ENCODE measurements around the gene POLA1. TPM values are rescaled to one million over a fixed set of nuclear protein-coding genes. Genes with fewer than 3 reads are reported as not detected.

The POLA1 gene
- total RNA-seq, 1 donor from 2014 or later, result 12.3 TPM

- peaks cover 9% of the 10 kb centered on the region for H3K27me3 ChIP-seq (ENCODE audit: low read depth)
These were observed 305.8 kb downstream of the POLA1 start for GRCh38 chrX:24999511-24999910.

GRCh38 chrX:25001808-25002660 lies 308.3 kb downstream of the POLA1 start:
- ATAC-seq (no peak), DNase-seq (no peak)
- H3K36me3 ChIP-seq, result no peaks in the 10 kb centered on the region
- TF ChIP-seq, protein P1, sequence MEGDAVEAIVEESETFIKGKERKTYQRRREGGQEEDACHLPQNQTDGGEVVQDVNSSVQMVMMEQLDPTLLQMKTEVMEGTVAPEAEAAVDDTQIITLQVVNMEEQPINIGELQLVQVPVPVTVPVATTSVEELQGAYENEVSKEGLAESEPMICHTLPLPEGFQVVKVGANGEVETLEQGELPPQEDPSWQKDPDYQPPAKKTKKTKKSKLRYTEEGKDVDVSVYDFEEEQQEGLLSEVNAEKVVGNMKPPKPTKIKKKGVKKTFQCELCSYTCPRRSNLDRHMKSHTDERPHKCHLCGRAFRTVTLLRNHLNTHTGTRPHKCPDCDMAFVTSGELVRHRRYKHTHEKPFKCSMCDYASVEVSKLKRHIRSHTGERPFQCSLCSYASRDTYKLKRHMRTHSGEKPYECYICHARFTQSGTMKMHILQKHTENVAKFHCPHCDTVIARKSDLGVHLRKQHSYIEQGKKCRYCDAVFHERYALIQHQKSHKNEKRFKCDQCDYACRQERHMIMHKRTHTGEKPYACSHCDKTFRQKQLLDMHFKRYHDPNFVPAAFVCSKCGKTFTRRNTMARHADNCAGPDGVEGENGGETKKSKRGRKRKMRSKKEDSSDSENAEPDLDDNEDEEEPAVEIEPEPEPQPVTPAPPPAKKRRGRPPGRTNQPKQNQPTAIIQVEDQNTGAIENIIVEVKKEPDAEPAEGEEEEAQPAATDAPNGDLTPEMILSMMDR (IDR thresholded peaks at IDR 0.05), result no peak
- peaks cover 31% of the 10 kb centered on the region for H3K27me3 ChIP-seq (ENCODE audit: low read depth)
- peaks cover 10% of the 10 kb centered on the region for H3K4me1 ChIP-seq
- intact Hi-C loops (cut with DNase I), result no loop called here
- no peak overlapping the region for H3K27ac ChIP-seq
- no peaks in the 10 kb centered on the region for H3K9me3 ChIP-seq
- H3K4me3 ChIP-seq, result no peak overlapping the region

More at GRCh38 chrX:24999511-24999910, 305.8 kb downstream of the POLA1 start:
- ATAC-seq, result no peak
- Histone ChIP-seq H3K27ac (no peak overlapping the region), H3K4me1 (peaks cover 2% of the 10 kb centered on the region), H3K36me3 (no peaks in the 10 kb centered on the region), H3K9me3 (no peaks in the 10 kb centered on the region), H3K4me3 (no peak overlapping the region)
- intact Hi-C loops (cut with DNase I), result no loop called here
- TF ChIP-seq, protein P1 (IDR thresholded peaks at IDR 0.05), result no peak
- no peak for DNase-seq

- H3K4me3 ChIP-seq, result no peak overlapping the region
These were observed 308.9 kb downstream of the POLA1 start for GRCh38 chrX:25002661-25003020.

DNA sequence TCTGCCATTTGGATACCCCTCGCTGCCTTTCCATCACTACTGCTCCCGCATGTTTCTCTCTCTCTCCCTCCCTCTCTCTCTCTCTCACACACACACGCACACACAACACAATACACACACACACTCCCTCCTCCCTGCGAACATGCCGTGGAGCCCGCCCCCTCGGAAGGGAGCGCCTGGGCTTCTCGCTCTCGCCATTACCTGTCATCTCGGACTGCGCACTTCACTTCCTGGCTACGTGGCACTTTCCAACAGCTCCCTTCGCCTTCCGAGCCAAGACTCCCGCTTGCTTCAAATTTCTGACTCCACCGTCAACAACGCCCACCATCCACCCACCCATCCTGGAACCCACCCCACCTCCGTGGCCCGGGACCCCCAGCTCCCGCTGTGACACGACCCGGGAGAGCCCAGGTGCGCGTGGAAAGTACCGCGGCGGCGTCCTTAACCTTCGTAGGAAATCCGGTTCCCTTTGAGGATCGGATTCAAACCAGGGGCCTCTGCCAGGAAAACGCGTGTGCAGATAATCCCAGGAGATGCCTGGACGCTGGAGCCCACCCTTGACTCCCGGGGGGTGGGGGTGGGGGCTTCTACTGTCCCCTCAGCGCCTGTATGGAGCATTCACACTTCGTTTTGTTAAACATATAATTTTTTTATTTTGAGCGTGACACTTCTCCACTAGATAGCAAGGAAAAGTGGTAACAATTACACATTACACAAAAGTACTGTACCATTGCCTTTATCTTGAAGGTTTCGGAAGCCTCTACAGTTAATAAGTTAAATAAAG lies 309.5 kb downstream of the POLA1 start:
- Histone ChIP-seq H3K9me3 (no peaks in the 10 kb centered on the region), H3K27me3 (ENCODE audit: low read depth) (peaks cover 44% of the 10 kb centered on the region), H3K4me3 (no peak overlapping the region), H3K36me3 (no peaks in the 10 kb centered on the region), H3K27ac (no peak overlapping the region), H3K4me1 (peaks cover 10% of the 10 kb centered on the region)
- no peak for DNase-seq
- peak in 1 of 2 donors; percentile 20 for ATAC-seq
- TF ChIP-seq, protein P1 (IDR thresholded peaks at IDR 0.05), result no peak
- intact Hi-C loops (cut with DNase I), result no loop called here

More at GRCh38 chrX:25002661-25003020, 308.9 kb downstream of the POLA1 start:
- Histone ChIP-seq H3K27me3 (ENCODE audit: low read depth) (peaks cover 37% of the 10 kb centered on the region), H3K4me1 (peaks cover 10% of the 10 kb centered on the region), H3K27ac (no peak overlapping the region), H3K36me3 (no peaks in the 10 kb centered on the region), H3K9me3 (no peaks in the 10 kb centered on the region)
- DNase-seq (no peak), ATAC-seq (no peak)
- TF ChIP-seq, protein P1 (IDR thresholded peaks at IDR 0.05), result no peak
- intact Hi-C loops (cut with DNase I), result no loop called here

DNA sequence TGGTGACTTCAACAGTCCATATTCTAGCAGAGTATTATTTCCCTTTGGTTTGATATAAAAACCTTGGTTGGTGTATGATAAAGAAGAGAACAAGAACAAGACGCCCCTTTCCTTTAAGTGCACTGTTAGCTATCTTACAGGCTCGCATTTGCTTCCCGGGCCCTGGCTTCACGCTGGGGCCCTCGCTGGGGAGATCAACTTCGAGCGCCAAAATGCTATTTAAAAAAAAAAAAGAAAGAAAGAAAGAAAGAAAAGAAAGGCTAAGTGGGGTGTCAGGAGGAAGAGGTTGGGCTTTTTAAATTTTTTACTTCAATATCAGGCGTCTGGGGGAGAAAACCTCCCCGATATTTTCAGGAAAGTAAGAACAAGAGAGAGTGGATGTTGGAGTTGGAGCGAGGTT lies 310.3 kb downstream of the POLA1 start:
- Histone ChIP-seq H3K27ac (no peak overlapping the region), H3K9me3 (no peaks in the 10 kb centered on the region), H3K4me1 (peaks cover 10% of the 10 kb centered on the region), H3K27me3 (ENCODE audit: low read depth) (peaks cover 49% of the 10 kb centered on the region), H3K36me3 (no peaks in the 10 kb centered on the region), H3K4me3 (no peak overlapping the region)
- DNase-seq, result no peak
- no peak for ATAC-seq
- intact Hi-C loops (cut with DNase I), result no loop called here
- TF ChIP-seq, protein P1 (IDR thresholded peaks at IDR 0.05), result no peak
